Right lobe of liver (tissue), 4 donors: ENCODE measurements around the gene ARHGAP21.

Source experiments
- CTCF ChIP-seq, 4 donors: fragments of 200-600 bp in 3 of 4; fragments of 450-650 bp in 1 of 4; IDR thresholded peaks; one replicate each; pipeline versions ENCODE4 v1.5.1 to v1.8.0; 2016 to 2022; ENCODE audit warnings: antibody characterized with exemption in 4 of 4, mild to moderate bottlenecking in 2 of 4
- POLR2A ChIP-seq: fragments of 450-650 bp; IDR thresholded peaks from one replicate; pipeline ENCODE4 v1.6.1; 2017; ENCODE audit warnings: antibody characterized with exemption, mild to moderate bottlenecking
- donor health status: DM: no; HTN: no; CAD: no.
- donor health status: DM: no; HTN: no; CAD: no.
- donor health status: DM: no; HTN: yes; CAD: no.

- TF ChIP-seq CTCF (IDR thresholded peaks at IDR 0.05) (no peak), POLR2A (no peak)
These were observed 32.6 kb upstream of the ARHGAP21 start for GRCh38 chr10:24756283-24756682.
